Panc1 (cell line): ENCODE data around the gene TANGO6. TPM values are rescaled to one million over a fixed set of nuclear protein-coding genes. Genes with fewer than 3 reads are reported as not detected.
"Not testable (repeated sequence)": the region's sequence is repeated elsewhere in the genome, so short reads cannot be mapped to it uniquely, and the experiment has no call there.

Experiments
- ATAC-seq: fragments of 200-7000 bp; cut with Tn5 transposase; 2 replicates; pipeline ENCODE4 v1.9.1; 2020; ENCODE audit warnings: mild to moderate bottlenecking, moderate library complexity
- BruUV-seq: library from RNA; stranded (reverse); fragments of 400-500 nt; replicated peaks from 2 replicates; lab custom pipeline; 2021; lab: Mats Ljungman, UMichigan
- CTCF ChIA-PET: fragments of 300-600 bp; sonication (Branson Sonifier 250); formaldehyde crosslinking; loops from one replicate; lab custom pipeline; 2022; ENCODE audit warnings: antibody characterized with exemption; lab: Charles Lee
- POLR2A ChIA-PET: fragments of 300-600 bp; sonication (Branson Sonifier 250); formaldehyde crosslinking; loops from one replicate; lab custom pipeline; 2022; ENCODE audit warnings: antibody characterized with exemption; lab: Charles Lee
- DNase-seq: peaks from one replicate; pipeline ENCODE4 v3.0.0-alpha.2; 2010; ENCODE audit warnings: low read depth, low spot score
- H3K27ac ChIP-seq: 2 replicates; pipeline ENCODE4 v1.5.1; 2011; ENCODE audit warnings: mild to moderate bottlenecking, low read length, inconsistent platforms
- H3K27me3 ChIP-seq: fragments of 200-500 bp; sonication (Bioruptor generic); 2 replicates; pipeline ENCODE4 v1.6.0; 2014; ENCODE audit warnings: low read length, inconsistent platforms; ENCODE audit not compliant: control insufficient read depth, insufficient read depth
- H3K36me3 ChIP-seq: fragments of 200-500 bp; sonication (Bioruptor generic); 2 replicates; pipeline ENCODE4 v1.5.1; 2014; ENCODE audit warnings: inconsistent platforms, mild to moderate bottlenecking, low read length, moderate library complexity; ENCODE audit not compliant: control insufficient read depth, insufficient read depth
- H3K4me1 ChIP-seq: 2 replicates; pipeline ENCODE4 v1.5.1; 2011; ENCODE audit warnings: inconsistent platforms, mild to moderate bottlenecking, low read length, moderate library complexity; ENCODE audit not compliant: control insufficient read depth, insufficient read depth
- H3K4me3 ChIP-seq, 2 experiments: 2 replicates each; pipeline ENCODE4 v1.5.1; 2011 to 2012; ENCODE audit warnings: low read depth in 2 of 2, low read length in 2 of 2, mild to moderate bottlenecking in 2 of 2, inconsistent platforms in 1 of 2, moderate library complexity in 1 of 2
- H3K9me3 ChIP-seq: fragments of 200-500 bp; sonication (Bioruptor generic); 2 replicates; pipeline ENCODE4 v1.5.1; 2014; ENCODE audit warnings: low read depth, mild to moderate bottlenecking, inconsistent platforms, low read length, moderate library complexity; ENCODE audit not compliant: control insufficient read depth, insufficient read depth
- CTCF ChIP-seq: fragments of 450-650 bp; IDR thresholded peaks from 2 replicates; pipeline ENCODE4 v1.5.1; 2017; ENCODE audit warnings: mild to moderate bottlenecking
- POLR2AphosphoS5 ChIP-seq: IDR thresholded peaks from 2 replicates; pipeline ENCODE4 v1.6.1; 2012; ENCODE audit warnings: mild to moderate bottlenecking, low read depth, low read length, moderate library complexity
- REST ChIP-seq, 2 experiments: IDR thresholded peaks; 2 replicates each; pipeline ENCODE4 v1.6.1; 2011 to 2012; ENCODE audit warnings: low read depth in 2 of 2, control low read depth in 1 of 2, low read length in 1 of 2, mild to moderate bottlenecking in 1 of 2, moderate library complexity in 1 of 2; ENCODE audit not compliant: insufficient read depth in 1 of 2
- SIN3A ChIP-seq: IDR thresholded peaks from 2 replicates; pipeline ENCODE4 v1.6.1; 2012; ENCODE audit warnings: low read depth, mild to moderate bottlenecking, low read length, moderate library complexity, borderline replicate concordance; ENCODE audit not compliant: insufficient read depth
- TCF7L2 ChIP-seq: IDR thresholded peaks from 2 replicates; pipeline ENCODE4 v1.6.1; 2011; ENCODE audit warnings: mild to moderate bottlenecking, low read depth, low read length, inconsistent platforms
- in situ Hi-C: cut with HindIII; loops from 2 replicates; pipeline ENCODE4 v1.10.0; 2016; ENCODE audit warnings: low sequenced_read_pairs, low pct_unique_long_range_greater_than_20kb
- intact Hi-C: fragments of 100-400 bp; cut with micrococcal nuclease; formaldehyde crosslinking; loops from one replicate; pipeline ENCODE4 v1.10.0; 2022; ENCODE audit not compliant: unreplicated experiment
- total RNA-seq: library from RNA; stranded (reverse); gene quantifications from one replicate; pipeline ENCODE4 v1.2.1, GENCODE V29; 2021; ENCODE audit not compliant: unreplicated experiment

Gene TANGO6
- total RNA-seq, 1 experiment from 2014 or later: 11.0 TPM

GRCh38 chr16:68839831-68840230 is 3.5 kb upstream of the TANGO6 start:
- no TSS peak for BruUV-seq
- H3K36me3 ChIP-seq: no peaks in the 10 kb centered on the region; the same call in 1 of the 2 replicates
- H3K4me3 ChIP-seq: no peak overlapping the region
- ATAC-seq (no peak), DNase-seq (no peak)
- CTCF ChIA-PET: no interaction called here
- H3K27me3 ChIP-seq: no peaks in the 10 kb centered on the region
- in situ Hi-C loops: no loop called here
- no peak overlapping the region for H3K27ac ChIP-seq
- intact Hi-C loops: no loop called here
- H3K4me1 ChIP-seq: peaks cover 4% of the 10 kb centered on the region
- no peak for TF ChIP-seq CTCF
- TF ChIP-seq SIN3A: no peak
- TF ChIP-seq POLR2AphosphoS5: no peak
- no peak for TF ChIP-seq REST (IDR thresholded peaks at IDR 0.05; ENCODE audit: insufficient read depth in 1 of 2, low read depth in 2 of 2, low read length in 1 of 2)
- TF ChIP-seq TCF7L2: no peak
- no peaks in the 10 kb centered on the region for H3K9me3 ChIP-seq
- POLR2A ChIA-PET: interaction anchor here (0.6 kb wide), 1 partner anchor 288 kb away, joined by 14 read pairs; no protein-coding TSS in a partner anchor

GRCh38 chr16:68842964-68843481 is 308 bp upstream of the TANGO6 start:
- in situ Hi-C loops, intact Hi-C loops, H3K27me3 ChIP-seq, BruUV-seq, H3K36me3 ChIP-seq, H3K9me3 ChIP-seq, H3K4me1 ChIP-seq: not testable (repeated sequence)
- peak; percentile 33 for DNase-seq
- CTCF ChIA-PET: interaction anchor here (0.7 kb wide), 1 partner anchor 264 kb away, joined by 3 read pairs; no protein-coding TSS in a partner anchor
- ATAC-seq: peak; percentile 35
- POLR2A ChIA-PET: interaction anchor here (0.7 kb wide), 1 partner anchor 9 kb away, joined by 3 read pairs; no protein-coding TSS in a partner anchor
- Histone ChIP-seq H3K4me3 (peak overlapping the region; percentile 83 to 87), H3K27ac (peak overlapping the region; percentile 90)

- H3K4me3 ChIP-seq: peak overlapping the region; percentile 83 to 87
- H3K27me3 ChIP-seq: no peaks in the 10 kb centered on the region
- in situ Hi-C loops (no loop called here), intact Hi-C loops (no loop called here)
- peak overlapping the region; percentile 90 for H3K27ac ChIP-seq
- H3K4me1 ChIP-seq: peaks cover 4% of the 10 kb centered on the region
- TF ChIP-seq POLR2AphosphoS5: no peak
- no peak for TF ChIP-seq TCF7L2
- TF ChIP-seq CTCF: no peak; the same call in 1 of the 2 replicates
- no peak for TF ChIP-seq SIN3A
- no peak for TF ChIP-seq REST (IDR thresholded peaks at IDR 0.05; ENCODE audit: insufficient read depth in 1 of 2, low read depth in 2 of 2, low read length in 1 of 2)
- no peaks in the 10 kb centered on the region for H3K9me3 ChIP-seq
- no TSS peak for BruUV-seq
- H3K36me3 ChIP-seq: no peaks in the 10 kb centered on the region; the same call in 1 of the 2 replicates
- ChIA-PET CTCF (interaction anchor here (0.7 kb wide), 1 partner anchor 134 kb away, joined by 3 read pairs; no protein-coding TSS in a partner anchor), POLR2A (interaction anchor here (0.9 kb wide), 1 partner anchor 254 kb away, joined by 6 read pairs; no protein-coding TSS in a partner anchor)
- ATAC-seq: peak; percentile 8; the same call in 1 of the 2 replicates
- DNase-seq: no peak
Observed at GRCh38 chr16:68844211-68844564, 857 bp downstream of the TANGO6 start.
